ENCODE measurements around the gene PRKAR1B.

The PRKAR1B gene

GRCh38 chr7:691361-692045, 35.6 kb downstream of the PRKAR1B start:
- DNase-seq (ENCODE audit: low read depth) = no peak

DNA sequence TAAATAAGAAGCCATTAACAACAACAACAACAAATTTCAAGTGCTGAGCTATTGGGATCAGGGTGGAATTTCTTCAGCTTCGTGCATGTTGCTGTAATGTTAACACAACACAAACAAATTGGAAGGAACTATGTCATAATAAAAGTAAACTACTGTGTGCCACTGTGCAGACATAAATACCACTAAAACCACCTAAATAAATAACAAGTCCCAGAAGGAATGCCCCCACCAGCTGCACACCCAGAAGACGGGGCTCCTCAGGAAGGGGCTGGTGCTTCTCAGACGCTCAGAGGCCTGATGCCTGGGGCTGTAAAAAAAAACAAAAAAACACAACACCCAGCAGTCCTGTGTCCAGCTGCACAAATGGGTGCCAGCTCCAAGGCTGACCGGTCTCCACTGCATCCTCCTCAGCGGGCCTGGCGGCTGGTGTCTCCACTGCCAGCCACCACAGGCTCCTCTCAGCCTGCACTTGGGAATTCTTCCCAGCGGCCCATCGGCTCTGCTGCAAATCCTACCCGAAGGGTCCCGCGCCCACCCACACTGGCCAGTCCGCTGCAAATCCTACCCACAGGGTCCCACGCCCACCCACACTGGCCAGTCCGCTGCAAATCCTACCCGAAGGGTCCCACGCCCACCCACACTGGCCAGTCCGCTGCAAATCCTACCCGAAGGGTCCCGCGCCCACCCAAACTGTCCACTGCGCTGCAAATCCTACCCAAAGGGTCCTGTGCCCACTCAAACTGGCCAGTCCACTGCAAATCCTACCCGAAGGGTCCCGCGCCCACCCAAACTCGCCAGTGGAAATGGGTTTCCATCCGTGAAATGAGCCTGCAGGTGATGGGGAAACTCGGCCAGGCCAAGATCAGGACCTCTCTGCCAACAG, 36.4 kb downstream of the PRKAR1B start:
- DNase-seq (ENCODE audit: low read depth) = no peak

DNA sequence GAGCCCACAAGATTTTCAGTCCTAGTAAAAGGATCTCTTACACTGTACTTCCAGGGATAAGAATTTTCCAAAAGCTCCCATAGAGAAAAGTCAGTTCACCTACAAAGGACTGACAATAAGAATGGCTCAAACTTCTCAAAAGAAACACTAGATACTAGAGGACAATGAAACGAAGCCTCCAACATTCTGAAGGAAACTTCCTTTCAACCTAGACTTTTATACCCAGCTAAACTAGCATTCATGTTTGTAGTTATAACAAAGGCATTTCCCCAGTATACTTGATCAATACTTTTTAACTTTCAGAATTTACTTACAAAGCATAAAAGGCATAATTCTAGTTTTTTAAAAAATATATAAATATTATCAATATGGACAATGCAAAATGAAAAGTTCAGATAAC, 41.5 kb downstream of the PRKAR1B start:
- no peak for DNase-seq (ENCODE audit: low read depth)

GRCh38 chr7:684416-684815, 42.7 kb downstream of the PRKAR1B start:
- no peak for DNase-seq (ENCODE audit: low read depth)

DNA sequence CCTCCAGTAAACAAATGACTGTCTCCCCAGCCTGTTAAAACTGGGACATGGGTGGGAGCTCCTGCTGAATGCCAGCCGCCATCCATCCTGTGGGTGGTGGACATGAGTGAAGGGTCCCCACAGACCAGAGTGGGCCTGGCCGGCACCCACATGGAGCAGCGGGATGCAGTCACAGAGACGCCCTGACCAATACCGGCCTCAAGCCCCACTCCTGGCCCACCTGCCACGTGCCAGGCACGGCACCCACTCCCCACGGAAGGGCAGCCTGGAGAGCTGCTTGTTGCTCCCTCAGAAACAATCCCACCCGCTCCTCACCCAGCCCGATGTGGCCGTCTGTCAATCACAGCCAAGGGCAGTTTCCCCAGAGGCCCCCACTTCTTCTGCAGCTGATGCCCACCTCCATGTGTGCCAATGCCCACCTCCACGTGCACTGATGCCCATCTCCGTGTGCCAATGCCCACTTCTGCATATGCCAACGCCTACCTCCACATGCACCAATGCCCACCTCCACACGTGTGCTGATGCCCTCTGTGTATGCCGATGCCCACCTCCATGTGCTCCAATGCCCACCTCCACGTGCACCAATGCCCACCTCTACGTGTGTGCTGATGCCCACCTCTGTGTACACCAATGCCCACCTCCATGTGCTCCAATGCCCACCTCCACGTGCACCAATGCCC, 43.4 kb downstream of the PRKAR1B start:
- DNase-seq (ENCODE audit: low read depth) = no peak

DNA sequence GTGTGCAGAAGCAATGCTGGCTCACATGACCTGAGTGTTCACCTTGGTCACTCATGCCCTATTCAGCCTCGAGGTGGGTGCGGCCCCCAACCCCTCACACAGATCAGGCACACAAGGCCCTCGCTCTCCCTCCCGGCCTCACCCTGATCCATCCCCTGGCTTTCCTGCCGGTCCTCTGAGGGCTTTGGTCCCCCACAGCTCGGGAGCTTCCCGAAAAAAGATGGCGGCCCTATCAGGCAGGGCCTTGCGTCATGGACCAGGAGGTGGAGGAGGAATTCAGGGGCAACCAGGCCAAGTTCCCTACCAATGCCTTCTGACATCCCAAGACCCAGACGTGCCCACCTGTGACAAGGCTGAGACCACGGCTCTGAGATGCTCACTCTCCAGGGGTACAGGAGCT, 44.3 kb downstream of the PRKAR1B start:
- no peak for DNase-seq (ENCODE audit: low read depth)

GRCh38 chr7:681551-682307, 45.4 kb downstream of the PRKAR1B start:
- DNase-seq (ENCODE audit: low read depth) = no peak

DNA sequence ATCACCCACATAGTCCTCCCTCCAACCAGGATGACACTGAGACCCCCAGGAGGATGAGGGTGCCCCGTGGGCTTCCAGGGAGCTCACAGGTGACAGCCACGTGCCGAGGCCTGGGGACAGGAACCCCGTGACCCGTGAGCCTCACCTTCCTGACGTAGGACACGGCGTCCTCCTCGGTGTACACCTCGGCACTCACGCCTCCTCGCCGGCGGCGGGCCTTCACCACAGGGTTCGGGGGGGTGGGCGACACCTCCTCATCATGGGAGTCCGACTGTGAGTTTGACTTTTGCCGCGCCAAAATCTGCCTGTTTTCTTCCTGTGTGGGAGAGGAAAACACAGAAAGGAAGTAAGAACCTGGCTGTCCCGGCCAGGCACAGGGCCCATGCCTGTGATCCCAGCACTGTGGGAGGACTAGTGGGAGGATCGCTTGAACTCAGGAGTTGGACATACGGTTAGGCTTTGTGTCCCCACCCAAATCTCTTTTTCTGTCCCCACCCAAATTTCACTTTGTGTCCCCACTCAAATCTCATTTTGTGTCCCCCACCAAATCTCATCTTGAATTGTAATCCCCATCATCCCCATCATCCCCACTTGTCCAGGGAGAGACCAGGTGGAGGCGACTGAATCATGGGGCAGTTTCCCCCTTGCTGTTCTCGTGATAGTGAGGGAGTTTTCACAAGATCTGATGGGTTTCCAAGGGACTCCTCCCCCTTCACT, 46.5 kb downstream of the PRKAR1B start:
- DNase-seq (ENCODE audit: low read depth) = no peak

DNA sequence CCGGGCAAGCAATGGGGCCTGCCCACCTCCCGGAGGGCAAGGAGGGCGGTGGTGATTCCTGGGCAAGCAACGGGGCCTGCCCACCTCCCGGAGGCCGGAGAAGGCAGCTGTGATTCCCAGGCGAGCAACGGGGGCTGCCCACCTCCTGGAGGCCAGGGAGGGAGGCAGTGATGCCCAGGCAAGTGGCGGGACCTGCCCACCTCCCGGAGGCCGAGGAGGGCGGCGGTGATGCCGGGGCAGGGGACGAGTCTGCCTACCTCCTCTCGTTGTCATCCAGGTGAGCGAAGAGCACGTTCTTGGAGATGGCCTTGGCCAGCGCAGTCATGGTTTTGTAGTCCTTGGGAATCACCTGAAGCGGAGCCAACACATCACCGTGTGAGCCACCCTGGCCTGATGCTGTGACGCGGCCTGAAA, 50.1 kb downstream of the PRKAR1B start:
- DNase-seq (ENCODE audit: low read depth) = no peak

GRCh38 chr7:676246-676971, 50.7 kb downstream of the PRKAR1B start:
- no peak for DNase-seq (ENCODE audit: low read depth)

DNA sequence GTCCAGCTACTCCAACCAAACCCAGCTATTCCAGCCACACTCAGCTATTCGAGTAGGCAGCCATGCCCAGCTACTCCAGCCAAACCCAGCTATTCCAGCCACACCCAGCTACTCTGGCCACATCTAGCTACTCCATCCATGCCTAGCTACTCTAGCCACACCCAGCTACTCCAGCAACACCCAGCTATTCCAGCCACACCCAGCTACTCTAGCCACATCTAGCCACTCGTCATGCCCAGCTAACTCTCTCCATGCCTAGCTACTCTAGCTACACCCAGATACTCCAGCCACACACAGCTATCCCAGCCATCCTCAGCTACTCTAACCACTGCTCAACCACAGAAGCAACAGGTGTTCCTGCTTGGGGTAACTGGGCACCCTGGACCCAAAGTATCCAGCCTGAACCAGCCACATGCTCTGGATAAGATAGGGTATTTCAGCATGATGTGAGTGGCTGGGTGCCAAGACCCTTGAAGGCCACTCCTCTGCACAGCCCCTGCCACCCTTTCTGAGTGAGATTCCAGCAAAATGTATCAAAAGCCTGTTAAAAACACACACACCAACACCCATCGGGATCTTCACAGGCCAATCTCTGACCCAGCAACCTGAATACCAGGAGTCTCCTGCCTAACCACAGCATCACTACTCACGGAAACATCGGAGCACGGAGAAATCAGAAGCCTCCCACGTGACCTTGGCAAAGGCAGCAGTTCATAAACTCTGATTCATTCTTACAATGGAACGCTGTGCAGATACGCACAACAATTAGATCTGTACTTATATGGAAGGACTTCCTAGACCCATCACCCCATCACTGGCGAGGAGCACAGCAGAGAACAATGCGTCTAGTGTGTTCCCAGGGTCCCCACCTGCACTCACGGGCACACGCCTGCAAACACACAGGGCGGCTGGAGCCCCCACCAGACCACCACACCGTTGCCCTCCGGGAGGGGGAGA, 52.3 kb downstream of the PRKAR1B start:
- no peak for DNase-seq (ENCODE audit: low read depth)

DNA sequence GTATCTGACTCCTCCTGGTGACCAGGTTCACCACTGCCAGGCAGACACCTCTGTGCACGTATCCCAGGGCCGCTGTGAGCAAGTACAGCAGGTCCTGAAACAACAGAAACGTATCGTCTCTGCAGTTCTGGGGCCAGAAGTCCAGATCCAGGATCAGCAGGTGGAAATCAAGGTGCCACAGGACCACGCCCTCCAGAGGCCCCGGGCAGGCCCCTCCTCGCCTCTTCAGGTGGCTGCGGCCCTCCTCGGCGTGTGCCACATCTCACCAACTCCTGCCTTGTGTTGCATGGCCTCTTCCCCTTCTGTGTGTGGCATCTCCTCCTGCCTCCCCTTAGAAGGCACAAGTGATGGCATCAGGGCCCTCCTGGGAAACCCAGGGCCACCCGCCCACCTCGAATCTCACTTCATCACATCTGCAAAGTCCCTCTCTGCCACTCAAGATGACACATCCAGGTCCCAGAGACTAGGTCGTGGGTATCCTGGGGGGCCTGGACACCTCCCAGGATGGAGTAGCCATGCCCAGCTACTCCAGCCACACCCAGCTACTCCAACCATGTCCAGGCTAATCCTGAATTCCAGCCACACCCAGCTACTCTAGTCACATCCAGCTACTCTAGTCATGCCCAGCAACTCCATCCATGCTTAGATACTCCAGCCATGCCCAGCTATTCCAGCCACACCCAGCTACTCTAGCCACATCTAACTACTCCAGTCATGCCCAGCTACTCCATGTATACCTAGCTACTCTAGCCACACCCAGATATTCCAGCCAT, 53.2 kb downstream of the PRKAR1B start:
- DNase-seq (ENCODE audit: low read depth) = no peak

- no peak for DNase-seq (ENCODE audit: low read depth)
These were observed 54.2 kb downstream of the PRKAR1B start for GRCh38 chr7:672891-673290.

DNA sequence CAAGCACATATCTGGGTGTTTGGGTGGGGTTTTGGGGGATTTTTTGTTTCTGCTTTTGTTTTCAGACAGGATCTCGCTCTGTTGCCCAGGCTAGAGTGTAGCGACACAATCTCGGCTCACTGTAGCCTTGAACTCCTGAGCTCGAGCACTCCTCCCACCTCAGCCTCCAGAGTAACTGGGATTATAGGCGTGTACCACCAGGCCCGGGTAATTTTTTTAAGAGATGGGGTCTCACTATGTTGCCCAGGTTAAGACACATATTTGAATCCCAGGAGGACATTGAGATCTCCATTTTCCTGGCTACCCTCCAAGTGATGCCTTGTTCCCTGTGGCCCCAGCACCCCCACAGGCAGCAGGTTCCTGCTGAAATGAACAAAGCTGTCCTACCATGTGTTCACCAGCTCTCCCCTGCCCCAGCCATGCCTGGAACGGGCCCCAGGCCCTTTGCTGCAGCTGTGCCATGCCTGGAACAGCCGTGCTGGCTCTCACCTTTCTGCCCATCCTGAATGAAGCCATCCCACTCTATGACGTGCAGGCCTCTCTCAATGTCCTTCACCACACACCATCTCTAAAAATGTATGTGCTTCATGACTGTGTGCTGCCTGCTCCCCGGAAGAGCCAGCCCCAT, 55.6 kb downstream of the PRKAR1B start:
- no peak for DNase-seq (ENCODE audit: low read depth)

DNA sequence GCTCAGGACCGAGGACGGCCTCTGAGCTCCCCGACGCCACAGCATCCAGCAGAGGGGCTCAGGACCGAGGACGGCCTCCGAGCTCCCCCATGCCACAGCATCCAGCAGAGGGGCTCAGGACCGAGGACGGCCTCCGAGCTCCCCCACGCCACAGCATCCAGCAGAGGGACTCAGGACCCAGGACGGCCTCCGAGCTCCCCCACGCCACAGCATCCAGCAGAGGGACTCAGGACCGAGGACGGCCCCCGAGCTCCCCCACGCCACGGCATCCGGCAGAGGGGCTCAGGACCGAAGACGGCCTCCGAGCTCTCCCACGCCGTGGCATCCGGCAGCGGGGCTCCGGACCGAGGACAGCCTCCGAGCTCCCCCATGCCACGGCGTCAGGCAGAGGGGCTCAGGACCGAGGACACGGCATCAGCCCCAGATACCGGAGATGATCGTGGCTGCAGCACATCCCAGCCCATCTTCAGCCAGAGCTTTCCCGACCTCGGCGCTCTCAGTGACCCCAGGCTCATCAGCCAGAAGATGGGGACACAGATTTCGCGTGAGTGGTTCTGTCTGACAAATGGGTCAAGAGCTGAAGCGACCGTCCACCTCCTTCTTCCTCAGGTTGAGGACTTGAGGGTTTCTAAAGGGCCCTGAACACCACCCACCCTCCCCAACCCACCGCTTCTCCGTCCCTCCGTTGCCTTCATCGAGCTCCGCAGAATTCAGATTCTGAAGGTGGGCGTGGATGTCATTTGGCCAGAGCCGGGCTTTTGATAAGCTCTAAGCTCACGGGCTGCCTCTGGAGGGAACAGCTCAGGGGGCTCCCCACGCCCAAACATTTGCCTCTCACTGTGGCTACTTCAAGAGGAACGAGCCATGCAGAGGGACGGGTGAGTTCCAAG, 56.3 kb downstream of the PRKAR1B start:
- no peak for DNase-seq (ENCODE audit: low read depth)

GRCh38 chr7:668958-669357, 58.1 kb downstream of the PRKAR1B start:
- DNase-seq (ENCODE audit: low read depth) = no peak
